ENCODE data around the gene RBM38. TPM values are rescaled to one million over a fixed set of nuclear protein-coding genes. Genes with fewer than 3 reads are reported as not detected.

RBM38 gene
- total and polyA plus RNA-seq, 10 of the 15 experiments (the other 5 are each of a cell fraction or from before 2014, with no cell fraction given) = 0.32 to 118 (median 25.2) TPM

- peak; percentile 68 for TF ChIP-seq NR2C1 (IDR thresholded peaks at IDR 0.05)
- TF ChIP-seq GABPA (IDR thresholded peaks at IDR 0.05; ENCODE audit: low read depth) = peak; percentile 75
Measured at GRCh38 chr20:57451795-57452661, 60.8 kb downstream of the RBM38 start (continued).

- BruUV-seq (replicated peaks) = no TSS peak
- H3K79me2 ChIP-seq (ENCODE audit: control insufficient read depth, insufficient read depth, low read length) = no peaks in the 10 kb centered on the region
- in situ Hi-C loops (cut with MboI) (no loop called here), intact Hi-C loops (cut with micrococcal nuclease; ENCODE audit: unreplicated experiment) (no loop called here)
- no peak overlapping the region for H3K9ac ChIP-seq (ENCODE audit: control insufficient read depth, insufficient read depth, low read length)
- 36% methylated on average over 3 of the region's 3 CpGs for WGBS (ENCODE audit: insufficient coverage, insufficient replicate concordance, low lambda C conversion rate, missing lambda C conversion rate)
- no peaks in the 10 kb centered on the region for H4K20me1 ChIP-seq (ENCODE audit: control insufficient read depth, insufficient read depth)
- no peak overlapping the region for H2AFZ ChIP-seq (ENCODE audit: control insufficient read depth, low read depth, low read length)
- H3K27ac ChIP-seq (ENCODE audit: control insufficient read depth, insufficient read depth) = no peak overlapping the region
- no peak overlapping the region for H3K4me3 ChIP-seq
- RAD21 ChIA-PET (ENCODE audit: unreplicated experiment) = interaction anchor here (1.1 kb wide), 1 partner anchor 165 kb away, joined by 5 read pairs; the partner anchor contains the start of gene ZBP1
- peaks cover 21% of the 10 kb centered on the region for H3K4me1 ChIP-seq (ENCODE audit: control insufficient read depth, insufficient read depth, low read length)
- POLR2A ChIA-PET = no interaction called here
- SMC1A ChIA-PET (ENCODE audit: uncharacterized antibody, unreplicated experiment) = interaction anchor here (1.4 kb wide), 1 partner anchor 18 kb away, joined by 7 read pairs; no protein-coding TSS in a partner anchor
- DNase-seq (ENCODE audit: low read depth, low spot score) (no peak), ATAC-seq (no peak), FAIRE-seq (no peak)
- H3K9me3 ChIP-seq (replicated peaks; ENCODE audit: control insufficient read depth, insufficient read depth, low read length) = peaks cover 3% of the 10 kb centered on the region; the same call in 2 of the 3 replicates
- no peak overlapping the region for H3K4me2 ChIP-seq (ENCODE audit: control insufficient read depth, insufficient read depth)
- CTCF ChIA-PET = interaction anchor here (0.7 kb wide), 1 partner anchor 43 kb away, joined by 3 read pairs; no protein-coding TSS in a partner anchor
- H3K36me3 ChIP-seq (ENCODE audit: control insufficient read depth in 2 of 2, insufficient read depth in 2 of 2, low read length in 1 of 2) = no peaks in the 10 kb centered on the region
- H3K27me3 ChIP-seq (replicated peaks in 1 of 2; ENCODE audit: control insufficient read depth in 2 of 2, insufficient read depth in 2 of 2, low read length in 1 of 2) = no peaks in the 10 kb centered on the region
- TF ChIP-seq USF1 (IDR thresholded peaks at IDR 0.05; ENCODE audit: borderline replicate concordance, extremely low read length, insufficient read depth, low read depth, low read length) = no peak
- TF ChIP-seq EGR1 (IDR thresholded peaks at IDR 0.05; ENCODE audit: borderline replicate concordance in 1 of 2, low read depth in 2 of 2, low read length in 2 of 2) = no peak
- no peak for TF ChIP-seq SPI1 (IDR thresholded peaks at IDR 0.05; ENCODE audit: borderline replicate concordance, insufficient read depth, low read depth, low read length)
- no peak for TF ChIP-seq ZNF592 (IDR thresholded peaks at IDR 0.05)
- TF ChIP-seq ZBTB40 (IDR thresholded peaks at IDR 0.05; ENCODE audit: borderline replicate concordance) = no peak
- TF ChIP-seq, protein P1, sequence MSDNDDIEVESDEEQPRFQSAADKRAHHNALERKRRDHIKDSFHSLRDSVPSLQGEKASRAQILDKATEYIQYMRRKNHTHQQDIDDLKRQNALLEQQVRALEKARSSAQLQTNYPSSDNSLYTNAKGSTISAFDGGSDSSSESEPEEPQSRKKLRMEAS (IDR thresholded peaks at IDR 0.05; ENCODE audit: low read depth, low read length) = no peak
- no peak for TF ChIP-seq ATF3 (IDR thresholded peaks at IDR 0.05; ENCODE audit: borderline replicate concordance, extremely low read depth, low read depth, low read length)
Measured at GRCh38 chr20:57455386-57455785, 64.2 kb downstream of the RBM38 start.

All from GM12878 (cell line).